HG02840 (cell line): ENCODE data around the gene ATP8B2.
"Not testable (repeated sequence)": the region's sequence is repeated elsewhere in the genome, so short reads cannot be mapped to it uniquely, and the experiment has no call there.

ENCODE experiments used
- ATAC-seq: cut with Tn5 transposase; IDR thresholded peaks from one replicate; pipeline ENCODE4 v1.9.1; 2021; ENCODE audit warnings: mild to moderate bottlenecking, moderate library complexity, moderate number of reproducible peaks; ENCODE audit not compliant: unreplicated experiment, low FRiP score

The ATP8B2 gene

DNA sequence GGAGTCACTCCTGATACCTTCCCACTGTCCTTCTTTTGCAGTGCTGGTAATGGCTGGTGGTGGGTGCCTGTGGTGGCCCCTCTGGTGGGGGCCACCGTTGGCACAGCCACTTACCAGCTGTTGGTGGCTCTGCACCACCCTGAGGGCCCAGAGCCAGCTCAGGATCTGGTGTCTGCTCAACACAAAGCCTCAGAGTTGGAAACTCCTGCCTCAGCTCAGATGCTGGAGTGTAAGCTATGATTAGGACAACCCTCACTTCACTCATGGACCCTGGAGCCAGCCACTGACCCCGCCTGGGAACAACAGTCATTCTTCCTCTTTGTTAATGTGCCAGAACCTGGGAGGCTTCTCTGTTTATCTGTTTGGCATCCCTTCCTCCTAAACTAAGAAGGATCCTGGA, 1.1 kb upstream of the ATP8B2 start:
- ATAC-seq, result no peak

GRCh38 chr1:154325583-154326545, 539 bp downstream of the ATP8B2 start:
- no peak for ATAC-seq

GRCh38 chr1:154326546-154327465, 1.5 kb downstream of the ATP8B2 start:
- ATAC-seq, result no peak

DNA sequence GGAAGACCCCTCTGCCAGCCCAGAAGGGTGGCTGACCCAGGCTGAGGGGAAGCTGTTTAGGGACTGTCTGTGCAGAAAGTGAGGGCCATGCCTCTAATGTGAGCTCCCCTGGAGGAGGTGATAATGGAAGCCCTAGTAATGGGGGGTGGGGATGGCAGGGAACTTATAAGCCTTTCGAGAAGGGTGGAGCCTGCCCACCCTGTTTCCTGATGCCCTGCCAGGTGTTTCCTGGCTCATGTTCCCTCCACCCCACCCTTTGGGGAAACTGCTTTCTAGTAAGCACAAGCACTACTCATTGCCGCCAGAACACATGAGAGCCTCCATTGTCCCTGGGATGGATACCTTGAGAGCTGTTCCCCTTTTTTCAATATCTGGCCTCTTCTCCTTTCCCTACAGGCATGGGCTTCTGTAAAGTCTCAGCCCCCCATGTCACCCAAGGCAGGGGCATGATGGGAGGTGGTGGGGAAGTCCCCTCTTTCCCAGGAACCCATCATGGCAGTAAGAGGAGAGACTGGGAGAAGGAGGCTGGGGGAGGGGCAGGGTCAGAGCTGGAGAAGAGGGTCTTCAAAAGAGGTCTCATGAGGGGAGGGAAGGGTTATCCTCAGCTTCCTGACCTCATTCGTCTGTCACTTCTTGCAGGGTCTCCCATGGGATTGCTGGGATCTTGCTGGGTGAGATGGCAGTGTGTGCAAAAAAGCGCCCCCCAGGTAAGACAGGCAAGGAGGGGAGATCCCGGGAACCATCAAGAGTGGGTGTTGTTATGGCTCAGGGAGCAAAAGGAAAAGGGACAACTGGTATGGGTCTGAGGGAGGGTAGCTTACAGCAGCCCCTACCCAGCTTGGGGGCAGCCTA, 2.4 kb downstream of the ATP8B2 start:
- no peak for ATAC-seq

DNA sequence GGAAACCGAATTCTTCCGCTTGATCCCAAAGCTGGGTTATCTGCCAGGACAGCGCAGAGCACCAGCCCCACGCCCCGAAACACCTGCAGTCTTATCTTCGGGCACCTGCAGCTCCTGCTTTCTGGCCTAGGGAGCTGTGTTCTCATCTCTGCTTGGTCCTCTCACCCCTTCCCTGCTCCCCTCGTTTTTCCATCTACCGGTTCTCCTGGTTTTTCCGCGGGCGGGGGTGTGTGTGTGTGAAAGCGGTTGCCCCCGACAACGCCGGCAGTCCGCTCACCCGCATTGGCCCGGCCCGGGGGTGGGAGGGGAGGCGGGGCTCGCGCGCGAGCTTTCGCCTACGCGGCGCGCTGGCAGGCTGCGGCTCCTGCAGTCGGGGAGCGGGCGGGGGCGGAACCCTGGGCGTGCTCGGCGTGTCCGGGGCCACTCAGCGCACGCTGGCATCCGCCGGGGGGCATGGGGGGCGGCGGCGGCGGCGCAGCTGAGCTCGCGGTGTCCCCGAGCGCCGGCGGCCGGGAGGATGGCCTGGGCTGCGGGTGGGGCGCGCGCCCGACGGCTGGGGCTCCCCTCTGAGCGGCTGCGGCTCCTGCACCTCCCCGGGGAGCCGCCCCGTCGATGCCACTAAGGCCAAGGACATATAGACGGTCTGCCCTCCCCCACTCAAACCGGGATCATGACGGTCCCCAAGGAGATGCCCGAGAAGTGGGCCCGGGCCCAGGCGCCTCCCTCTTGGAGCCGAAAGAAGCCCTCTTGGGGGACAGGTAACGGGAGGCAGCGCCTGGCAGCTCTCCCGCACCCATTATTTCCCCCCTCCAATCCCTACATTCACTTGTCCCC, 3.2 kb downstream of the ATP8B2 start:
- ATAC-seq, result no peak

DNA sequence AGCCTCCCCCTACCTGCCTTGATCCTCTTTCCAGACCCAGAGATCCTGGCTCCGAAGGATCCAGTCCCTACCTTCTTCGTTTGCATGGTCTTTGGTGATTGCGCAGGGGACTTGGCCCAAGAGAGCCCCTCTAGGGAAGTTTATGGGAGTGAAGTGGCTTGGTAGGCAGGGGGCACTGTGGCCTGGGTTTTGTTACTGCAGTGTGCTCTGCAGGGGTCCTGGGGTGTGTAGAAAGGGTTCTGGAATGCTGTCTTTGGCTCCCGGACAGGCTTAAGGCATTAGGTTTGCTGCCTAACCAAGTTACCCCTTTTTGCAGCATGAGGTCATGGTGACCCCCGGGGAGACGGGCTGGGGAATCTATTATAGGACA, 3.8 kb downstream of the ATP8B2 start:
- no peak for ATAC-seq

- ATAC-seq, result no peak
Observed at GRCh38 chr1:154329551-154330131, 4.3 kb downstream of the ATP8B2 start.

- ATAC-seq, result no peak
Observed at GRCh38 chr1:154330669-154331068, 5.3 kb downstream of the ATP8B2 start.

GRCh38 chr1:154334079-154335024, 9.0 kb downstream of the ATP8B2 start:
- no peak for ATAC-seq

DNA sequence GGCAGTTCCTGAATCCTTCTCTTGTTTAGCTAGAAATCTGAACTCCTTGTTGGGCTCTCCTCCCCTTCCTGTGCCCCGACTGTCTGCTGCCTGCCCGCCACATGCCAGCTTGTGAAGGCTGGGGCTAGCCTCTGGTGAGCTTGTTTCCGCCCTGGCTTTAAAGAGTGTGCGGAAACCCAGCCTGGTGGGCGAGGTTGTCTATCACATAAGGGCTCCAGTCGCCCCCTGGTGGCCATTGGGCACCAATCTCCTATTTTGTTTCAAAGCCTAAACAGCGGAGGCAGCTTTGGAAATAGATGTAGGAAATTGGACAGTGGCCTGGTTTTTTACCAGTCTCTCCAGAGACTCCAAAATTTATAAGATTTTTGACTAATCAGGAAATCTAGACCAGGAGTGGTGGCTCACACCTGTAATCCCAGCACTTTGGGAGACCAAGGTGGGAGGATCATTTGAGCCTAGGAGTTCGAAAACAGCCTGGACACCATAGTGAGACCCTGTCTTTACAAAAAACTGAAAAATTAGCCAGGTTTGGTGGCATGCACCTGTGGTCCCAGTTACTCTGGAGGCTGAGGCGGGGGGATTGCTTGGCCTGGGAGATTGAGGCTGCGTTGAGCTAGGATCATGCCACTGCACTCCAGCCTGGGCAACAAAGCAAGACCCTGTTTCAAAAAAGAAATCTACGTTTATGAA, 9.8 kb downstream of the ATP8B2 start:
- ATAC-seq, result no peak

DNA sequence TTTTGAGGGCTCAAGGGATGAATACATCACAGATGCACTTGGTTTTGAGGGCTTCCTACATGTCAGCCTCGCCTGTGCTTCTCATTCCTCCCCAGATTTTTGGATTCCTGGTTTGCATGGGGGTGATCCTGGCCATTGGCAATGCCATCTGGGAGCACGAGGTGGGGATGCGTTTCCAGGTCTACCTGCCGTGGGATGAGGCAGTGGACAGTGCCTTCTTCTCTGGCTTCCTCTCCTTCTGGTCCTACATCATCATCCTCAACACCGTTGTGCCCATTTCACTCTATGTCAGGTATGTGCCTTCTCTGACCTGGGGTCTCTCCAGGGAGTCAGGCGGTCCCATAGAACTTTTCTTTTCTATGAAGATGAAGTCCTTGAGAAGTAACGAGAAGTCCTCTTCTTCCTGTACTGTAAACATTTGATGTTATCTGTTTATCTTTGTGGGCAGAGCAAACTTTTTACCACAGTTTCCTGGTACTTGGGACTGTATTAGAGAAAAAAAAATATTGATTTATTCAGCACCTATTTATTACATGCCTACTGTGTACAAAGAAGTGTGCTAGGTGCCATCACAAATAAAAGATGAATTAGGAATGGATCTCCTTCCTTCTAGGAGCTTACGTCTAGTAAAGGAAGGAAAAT, 12.0 kb downstream of the ATP8B2 start:
- ATAC-seq, result no peak

DNA sequence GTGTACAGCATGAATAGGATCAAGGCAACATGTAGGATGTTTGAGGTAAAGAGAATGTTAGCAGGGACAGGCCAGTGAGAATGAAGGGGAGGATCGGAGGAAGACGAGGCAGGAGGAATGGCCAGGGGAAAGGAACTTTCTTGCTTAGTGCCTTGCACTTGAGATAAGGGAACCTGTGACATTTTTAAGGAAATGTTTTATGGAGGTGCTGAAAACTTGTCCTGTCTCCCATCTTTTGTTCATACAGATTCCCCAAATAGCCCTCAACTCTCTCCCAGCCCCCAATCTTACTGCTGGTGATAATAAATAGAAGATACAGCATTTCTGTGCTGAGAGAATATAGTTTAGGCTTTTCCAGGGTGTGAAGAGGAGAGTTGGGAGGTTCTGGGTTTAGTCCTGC, 13.6 kb downstream of the ATP8B2 start:
- ATAC-seq, result no peak

GRCh38 chr1:154341366-154341765, 16.0 kb downstream of the ATP8B2 start:
- ATAC-seq, result not testable (repeated sequence)

- no peak for ATAC-seq
Observed at GRCh38 chr1:154342132-154342531, 16.8 kb downstream of the ATP8B2 start.

DNA sequence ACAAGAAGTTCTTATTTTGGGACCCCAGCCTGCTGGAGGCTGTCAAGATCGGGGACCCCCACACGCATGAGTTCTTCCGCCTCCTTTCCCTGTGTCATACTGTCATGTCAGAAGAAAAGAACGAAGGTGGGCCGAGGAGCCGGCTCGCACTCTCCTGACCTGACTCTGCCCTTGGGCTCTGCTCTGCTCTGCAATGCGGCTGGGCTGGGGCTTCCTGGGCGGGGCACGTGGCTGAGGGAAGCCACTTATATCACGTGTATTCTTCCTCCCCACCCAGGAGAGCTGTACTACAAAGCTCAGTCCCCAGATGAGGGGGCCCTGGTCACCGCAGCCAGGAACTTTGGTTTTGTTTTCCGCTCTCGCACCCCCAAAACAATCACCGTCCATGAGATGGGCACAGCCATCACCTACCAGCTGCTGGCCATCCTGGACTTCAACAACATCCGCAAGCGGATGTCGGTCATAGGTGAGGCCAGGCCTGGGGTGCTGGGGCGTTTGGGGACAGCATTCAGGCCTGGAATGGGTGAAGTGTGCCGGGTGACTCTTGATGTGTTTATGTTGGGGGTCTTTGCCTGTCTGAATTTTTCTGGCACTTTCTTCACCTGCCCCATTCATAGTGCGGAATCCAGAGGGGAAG, 17.6 kb downstream of the ATP8B2 start:
- no peak for ATAC-seq

DNA sequence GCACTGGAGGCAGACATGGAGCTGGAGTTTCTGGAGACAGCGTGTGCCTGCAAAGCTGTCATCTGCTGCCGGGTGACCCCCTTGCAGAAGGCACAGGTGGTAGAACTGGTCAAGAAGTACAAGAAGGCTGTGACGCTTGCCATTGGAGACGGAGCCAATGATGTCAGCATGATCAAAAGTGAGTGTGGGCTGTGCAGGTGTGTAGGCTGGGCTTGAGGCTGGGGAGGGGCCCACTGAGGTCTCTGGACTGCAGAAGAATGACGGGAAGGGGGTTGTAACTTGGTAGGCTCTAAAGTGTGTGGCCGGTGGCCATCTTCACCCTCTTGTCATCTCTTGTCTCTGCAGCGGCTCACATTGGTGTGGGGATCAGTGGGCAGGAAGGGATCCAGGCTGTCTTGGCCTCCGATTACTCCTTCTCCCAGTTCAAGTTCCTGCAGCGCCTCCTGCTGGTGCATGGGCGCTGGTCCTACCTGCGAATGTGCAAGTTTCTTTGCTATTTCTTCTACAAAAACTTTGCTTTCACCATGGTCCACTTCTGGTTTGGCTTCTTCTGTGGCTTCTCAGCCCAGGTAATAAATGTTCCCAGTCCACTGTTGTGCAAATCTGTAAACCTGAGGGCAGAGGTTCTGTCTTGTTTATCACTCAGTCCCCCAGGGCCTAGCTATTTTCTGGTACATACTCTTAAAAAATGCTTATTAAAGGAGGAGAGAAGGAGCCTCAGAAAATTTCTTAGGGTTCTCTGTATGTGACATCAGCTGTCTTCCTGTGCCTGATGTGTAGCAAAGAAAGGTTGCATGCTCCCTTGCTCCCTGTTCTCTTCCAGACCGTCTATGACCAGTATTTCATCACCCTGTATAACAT, 19.9 kb downstream of the ATP8B2 start:
- no peak for ATAC-seq
